IMR-90 (cell line): ENCODE results near the gene SRRM3. TPM values are rescaled to one million over a fixed set of nuclear protein-coding genes. Genes with fewer than 3 reads are reported as not detected.

Experiments
- ATAC-seq: fragments of 200-7000 bp; cut with Tn5 transposase; 2 replicates; pipeline ENCODE4 v1.9.1; 2020; ENCODE audit warnings: low read depth, mild to moderate bottlenecking, moderate library complexity
- BruUV-seq: library from RNA; stranded (reverse); fragments of 400-500 nt; replicated peaks from 2 replicates; lab custom pipeline; 2021; lab: Mats Ljungman, UMichigan
- CTCF ChIA-PET: fragments of 300-600 bp; formaldehyde crosslinking; extraction: SDS; loops from one replicate; lab custom pipeline; 2021; ENCODE audit warnings: antibody characterized with exemption; lab: Yijun Ruan, JAX
- POLR2A ChIA-PET: fragments of 300-600 bp; sonication (Branson Sonifier 250); formaldehyde crosslinking; loops from one replicate; lab custom pipeline; 2022; ENCODE audit warnings: antibody characterized with exemption; ENCODE audit not compliant: unreplicated experiment; lab: Charles Lee
- DNase-seq: peaks from one replicate; pipeline ENCODE4 v3.0.0; 2013
- H2AFZ ChIP-seq: replicated peaks from 2 replicates; pipeline ENCODE3; 2013; ENCODE audit warnings: low read length, mild to moderate bottlenecking; ENCODE audit not compliant: poor library complexity
- H2AK5ac ChIP-seq: 2 replicates; pipeline ENCODE4 v1.6.1; 2013; ENCODE audit warnings: low read depth, low read length, inconsistent platforms
- H2AK9ac ChIP-seq: replicated peaks from 2 replicates; pipeline ENCODE3; 2013; ENCODE audit warnings: mild to moderate bottlenecking, low read depth, low read length, moderate library complexity; ENCODE audit not compliant: poor library complexity
- H2BK120ac ChIP-seq: 2 replicates; pipeline ENCODE4 v1.6.1; 2013; ENCODE audit warnings: low read depth, low read length, inconsistent platforms
- H2BK15ac ChIP-seq: 3 replicates; pipeline ENCODE4 v1.6.1; 2013; ENCODE audit warnings: low read depth, low read length, inconsistent platforms
- H2BK20ac ChIP-seq: 2 replicates; pipeline ENCODE4 v1.6.1; 2013; ENCODE audit warnings: low read depth, mild to moderate bottlenecking, inconsistent platforms, low read length, moderate library complexity
- H2BK5ac ChIP-seq: 2 replicates; pipeline ENCODE4 v1.6.1; 2013; ENCODE audit warnings: mild to moderate bottlenecking, low read depth, low read length, inconsistent platforms; ENCODE audit not compliant: poor library complexity, severe bottlenecking
- H3K14ac ChIP-seq: replicated peaks from 2 replicates; pipeline ENCODE4 v1.6.1; 2013; ENCODE audit warnings: low read depth, low read length, inconsistent platforms
- H3K18ac ChIP-seq: 2 replicates; pipeline ENCODE4 v1.6.1; 2013; ENCODE audit warnings: low read depth, low read length, control low read depth
- H3K23ac ChIP-seq: 2 replicates; pipeline ENCODE4 v1.6.1; 2013; ENCODE audit warnings: low read depth, low read length, inconsistent platforms
- H3K27ac ChIP-seq: 2 replicates; pipeline ENCODE4 v1.5.1; 2013; ENCODE audit warnings: mild to moderate bottlenecking, control low read depth, low read length; ENCODE audit not compliant: insufficient read depth
- H3K27me3 ChIP-seq: 2 replicates; pipeline ENCODE4 v1.6.1; 2013; ENCODE audit warnings: low read length; ENCODE audit not compliant: control insufficient read depth, insufficient read depth
- H3K36me3 ChIP-seq: 2 replicates; pipeline ENCODE4 v1.6.1; 2013; ENCODE audit warnings: low read length, mixed read lengths; ENCODE audit not compliant: control insufficient read depth, insufficient read depth
- H3K4ac ChIP-seq: 2 replicates; pipeline ENCODE4 v1.6.1; 2013; ENCODE audit warnings: low read depth, low read length, inconsistent platforms
- H3K4me1 ChIP-seq: 2 replicates; pipeline ENCODE4 v1.6.1; 2013; ENCODE audit warnings: low read length, mixed read lengths; ENCODE audit not compliant: control insufficient read depth, insufficient read depth
- H3K4me2 ChIP-seq: 2 replicates; pipeline ENCODE4 v1.6.1; 2013; ENCODE audit warnings: low read depth, mild to moderate bottlenecking, control low read depth, low read length, moderate library complexity
- H3K4me3 ChIP-seq: 2 replicates; pipeline ENCODE4 v1.5.1; 2013; ENCODE audit warnings: low read depth, mild to moderate bottlenecking, control low read depth, low read length, moderate library complexity; ENCODE audit not compliant: insufficient read depth
- H3K56ac ChIP-seq: 2 replicates; pipeline ENCODE4 v1.6.1; 2013; ENCODE audit warnings: low read length, inconsistent platforms; ENCODE audit not compliant: insufficient read depth; ENCODE audit errors: extremely low read depth
- H3K79me1 ChIP-seq, 2 experiments: 2 replicates each; pipeline ENCODE4 v1.6.1; 2013; ENCODE audit warnings: low read length in 2 of 2, inconsistent platforms in 1 of 2, low read depth in 1 of 2
- H3K9ac ChIP-seq: 2 replicates; pipeline ENCODE4 v1.6.1; 2013; ENCODE audit warnings: low read depth, low read length, control low read depth
- H3K9me1 ChIP-seq: 2 replicates; pipeline ENCODE4 v1.6.1; 2013; ENCODE audit warnings: low read length, inconsistent platforms; ENCODE audit not compliant: insufficient read depth
- H3K9me3 ChIP-seq: 2 replicates; pipeline ENCODE4 v1.6.1; 2013; ENCODE audit warnings: low read length; ENCODE audit not compliant: control insufficient read depth, insufficient read depth
- H4K20me1 ChIP-seq: 2 replicates; pipeline ENCODE4 v1.6.1; 2013; ENCODE audit warnings: low read length, inconsistent platforms; ENCODE audit not compliant: insufficient read depth
- H4K5ac ChIP-seq: 2 replicates; pipeline ENCODE4 v1.6.1; 2013; ENCODE audit warnings: mild to moderate bottlenecking, low read depth, low read length, control low read depth
- H4K8ac ChIP-seq, 2 experiments: 2 replicates each; pipeline ENCODE4 v1.6.1; 2013; ENCODE audit warnings: low read depth in 2 of 2, low read length in 2 of 2, control low read depth in 1 of 2, inconsistent platforms in 1 of 2
- H4K91ac ChIP-seq: 2 replicates; pipeline ENCODE4 v1.6.1; 2013; ENCODE audit warnings: low read depth, low read length, inconsistent platforms; ENCODE audit not compliant: insufficient read depth
- BHLHE40 ChIP-seq: fragments of 150-350 bp; IDR thresholded peaks from 2 replicates; pipeline ENCODE4 v1.6.1; 2016; ENCODE audit warnings: mild to moderate bottlenecking, low read depth, low read length
- CEBPB ChIP-seq: IDR thresholded peaks from 2 replicates; pipeline ENCODE4 v1.6.1; 2012; ENCODE audit warnings: low read depth, low read length, improper control_type of control experiment
- CHD1 ChIP-seq: IDR thresholded peaks from 2 replicates; pipeline ENCODE4 v1.6.1; 2012; ENCODE audit warnings: low read depth, low read length, improper control_type of control experiment
- CTCF ChIP-seq: conservative IDR thresholded peaks from 2 replicates; pipeline ENCODE4 v1.5.1; 2012; ENCODE audit warnings: mild to moderate bottlenecking, low read depth, low read length, improper control_type of control experiment
- ELK1 ChIP-seq: fragments of 150-350 bp; IDR thresholded peaks from 2 replicates; pipeline ENCODE4 v1.6.1; 2016; ENCODE audit warnings: low read depth, mild to moderate bottlenecking, low read length, moderate library complexity, borderline replicate concordance
- FOS ChIP-seq: fragments of 150-350 bp; IDR thresholded peaks from 2 replicates; pipeline ENCODE4 v1.6.1; 2016; ENCODE audit warnings: low read depth, low read length
- MAFK ChIP-seq: IDR thresholded peaks from 2 replicates; pipeline ENCODE4 v1.6.1; 2012; ENCODE audit warnings: low read depth, low read length, improper control_type of control experiment
- MAZ ChIP-seq: IDR thresholded peaks from 2 replicates; pipeline ENCODE4 v1.6.1; 2012; ENCODE audit warnings: low read depth, mild to moderate bottlenecking, low read length, improper control_type of control experiment, moderate library complexity, borderline replicate concordance
- MXI1 ChIP-seq: IDR thresholded peaks from 2 replicates; pipeline ENCODE4 v1.6.1; 2012; ENCODE audit warnings: low read depth, mild to moderate bottlenecking, low read length, moderate library complexity, borderline replicate concordance
- NFE2L2 ChIP-seq: fragments of 150-350 bp; IDR thresholded peaks from 2 replicates; pipeline ENCODE4 v1.6.1; 2016; ENCODE audit warnings: low read depth, mild to moderate bottlenecking, low read length
- POLR2A ChIP-seq: IDR thresholded peaks from 2 replicates; pipeline ENCODE4 v1.6.1; 2012; ENCODE audit warnings: mild to moderate bottlenecking, low read depth, low read length
- RAD21 ChIP-seq: IDR thresholded peaks from 2 replicates; pipeline ENCODE4 v1.6.1; 2012; ENCODE audit warnings: low read length, improper control_type of control experiment
- RCOR1 ChIP-seq: IDR thresholded peaks from 2 replicates; pipeline ENCODE4 v1.6.1; 2012; ENCODE audit warnings: mild to moderate bottlenecking, low read length, improper control_type of control experiment; ENCODE audit not compliant: insufficient replicate concordance
- RFX5 ChIP-seq: IDR thresholded peaks from 2 replicates; pipeline ENCODE4 v1.8.0; 2012; ENCODE audit warnings: low read depth, mild to moderate bottlenecking, low read length, moderate library complexity
- SMC3 ChIP-seq: fragments of 150-350 bp; IDR thresholded peaks from 2 replicates; pipeline ENCODE4 v1.6.1; 2016; ENCODE audit warnings: low read depth, mild to moderate bottlenecking, antibody characterized with exemption, low read length, moderate library complexity
- USF2 ChIP-seq: fragments of 150-350 bp; IDR thresholded peaks from 2 replicates; pipeline ENCODE4 v1.6.1; 2017; ENCODE audit warnings: mild to moderate bottlenecking, antibody characterized with exemption, low read length, low read depth
- WGBS, 2 experiments: methylation state at CpG; one replicate each; pipeline versions ENCODE4 v1.1.5 to v1.1.7; 2013; ENCODE audit warnings: missing lambda C conversion rate in 2 of 2; ENCODE audit not compliant: insufficient read length in 1 of 2; ENCODE audit errors: extremely low coverage in 2 of 2; 5-methylcytosine and 5-hydroxymethylcytosine counted together
- dilution Hi-C: fragments of 300-500 bp; cut with HindIII; formaldehyde crosslinking; loops from one replicate; pipeline ENCODE4 v1.14.3; 2018; ENCODE audit warnings: low sequenced_read_pairs; ENCODE audit not compliant: unreplicated experiment
- in situ Hi-C: fragments of 300-500 bp; cut with MboI; formaldehyde crosslinking; loops from 3 replicates; pipeline ENCODE4 v1.14.3; 2019; ENCODE audit warnings: low sequenced_read_pairs, inconsistent platforms, mixed read lengths
- intact Hi-C: fragments of 100-400 bp; cut with micrococcal nuclease; formaldehyde crosslinking; loops from 2 replicates; pipeline ENCODE4 v1.10.0; 2022
- polyA plus RNA-seq, 3 experiments: library from polyadenylated mRNA; depleted of rRNA; stranded (reverse); fragments of >200 nt; gene quantifications; 2 replicates each; pipeline ENCODE4 v1.2.3, GENCODE V29; 2012; ENCODE audit warnings: low replicate concordance in 1 of 3
- total RNA-seq: library from RNA; depleted of rRNA; stranded (reverse); fragments of >200 nt; gene quantifications from 2 replicates; pipeline ENCODE4 v1.2.3, GENCODE V29; 2012

Gene SRRM3
- total and polyA plus RNA-seq, 2 of the 4 experiments (the other 2 are of a cell fraction), result 0.18 to 2.5 TPM

- Histone ChIP-seq H3K18ac (no peak overlapping the region), H2BK5ac (no peak overlapping the region), H3K27ac (no peak overlapping the region), H2BK15ac (no peak overlapping the region), H2AK9ac (peak overlapping the region; percentile 66), H3K14ac (no peak overlapping the region), H4K20me1 (no peaks in the 10 kb centered on the region), H3K4ac (peak overlapping the region; percentile 27; the same call in 1 of the 2 replicates), H3K4me2 (peak overlapping the region; percentile 30; the same call in 1 of the 2 replicates), H3K9me1 (no peaks in the 10 kb centered on the region), H3K4me1 (no peaks in the 10 kb centered on the region), H2BK120ac (no peak overlapping the region), H3K23ac (no peak overlapping the region), H2AK5ac (no peak overlapping the region), H3K4me3 (no peak overlapping the region), H4K91ac (no peak overlapping the region), H3K79me1 (no peaks in the 10 kb centered on the region), H4K5ac (no peak overlapping the region), H3K9me3 (no peaks in the 10 kb centered on the region), H3K9ac (no peak overlapping the region), H2AFZ (peak overlapping the region; percentile 95), H3K27me3 (peaks cover 35% of the 10 kb centered on the region), H2BK20ac (no peak overlapping the region), H4K8ac (peak overlapping the region in 1 of 2 experiments; percentile 63; a peak in 2 of 4 replicates), H3K56ac (no peak overlapping the region), H3K36me3 (no peaks in the 10 kb centered on the region)
- intact Hi-C loops (no loop called here), dilution Hi-C loops (no loop called here), in situ Hi-C loops (no loop called here)
- CTCF ChIA-PET, result no interaction called here
- peak; percentile 45; the same call in 1 of the 2 replicates for TF ChIP-seq MAZ
- peak; percentile 40 for TF ChIP-seq USF2
- TF ChIP-seq MAFK, result no peak
- no peak for TF ChIP-seq ELK1
- TF ChIP-seq MXI1, result no peak
- no peak for TF ChIP-seq RFX5
- no peak for TF ChIP-seq SMC3
- no peak for TF ChIP-seq FOS
- no peak for TF ChIP-seq RCOR1
- TF ChIP-seq CTCF, result no peak
- no peak for TF ChIP-seq RAD21
- no peak for TF ChIP-seq POLR2A
- no peak for TF ChIP-seq CHD1
- no peak for TF ChIP-seq BHLHE40
- no peak for TF ChIP-seq CEBPB
- no peak for TF ChIP-seq NFE2L2
- DNase-seq, result peak; percentile 76
- no TSS peak for BruUV-seq
- ATAC-seq, result peak; percentile 100
- WGBS, 2 experiments, result 6% methylated on average over 18 of the region's 48 CpGs; no CpG with 5 or more reads in 1 of the 2 experiments
- POLR2A ChIA-PET, result no interaction called here
These were observed 33.3 kb downstream of the SRRM3 start for GRCh38 chr7:76234931-76235441.
